Activated CD4-positive, alpha-beta T cell treated with anti-CD3 and anti-CD28 coated beads, Interleukin-2, amount 10 ng/mL, durations not matched to agents 24 days and 14 days (primary cell): ENCODE measurements around the gene MAGI1. TPM values are rescaled to one million over a fixed set of nuclear protein-coding genes. Genes with fewer than 3 reads are reported as not detected.
"Not testable (repeated sequence)": the region's sequence is repeated elsewhere in the genome, so short reads cannot be mapped to it uniquely, and the experiment has no call there.

Experiments used
- DNase-seq: peaks from one replicate; pipeline ENCODE4 v3.0.0; 2022
- H3K27ac Mint-ChIP-seq: one replicate; pipeline ENCODE4 v1.8.0; 2022; ENCODE audit warnings: mild to moderate bottlenecking, mixed read lengths
- H3K27me3 Mint-ChIP-seq: one replicate; pipeline ENCODE4 v1.8.0; 2022; ENCODE audit warnings: mixed read lengths
- H3K36me3 Mint-ChIP-seq: one replicate; pipeline ENCODE4 v1.8.0; 2022; ENCODE audit warnings: low read depth, mild to moderate bottlenecking, mixed read lengths
- H3K4me1 Mint-ChIP-seq: one replicate; pipeline ENCODE4 v1.8.0; 2021; ENCODE audit warnings: mixed read lengths
- H3K4me3 Mint-ChIP-seq: one replicate; pipeline ENCODE4 v1.8.0; 2022; ENCODE audit warnings: mild to moderate bottlenecking, moderate library complexity, mixed read lengths
- H3K9me3 Mint-ChIP-seq: one replicate; pipeline ENCODE4 v1.8.0; 2021; ENCODE audit warnings: mixed read lengths
- intact Hi-C: fragments of 100-400 bp; cut with micrococcal nuclease; formaldehyde crosslinking; loops from one replicate; pipeline ENCODE4 v1.15.1; 2023
- total RNA-seq: library from RNA; stranded (reverse); gene quantifications from 2 replicates; pipeline ENCODE4 v1.2.3, GENCODE V29; 2022

Gene MAGI1
- total RNA-seq, 1 donor from 2014 or later = 2.0 TPM

DNA sequence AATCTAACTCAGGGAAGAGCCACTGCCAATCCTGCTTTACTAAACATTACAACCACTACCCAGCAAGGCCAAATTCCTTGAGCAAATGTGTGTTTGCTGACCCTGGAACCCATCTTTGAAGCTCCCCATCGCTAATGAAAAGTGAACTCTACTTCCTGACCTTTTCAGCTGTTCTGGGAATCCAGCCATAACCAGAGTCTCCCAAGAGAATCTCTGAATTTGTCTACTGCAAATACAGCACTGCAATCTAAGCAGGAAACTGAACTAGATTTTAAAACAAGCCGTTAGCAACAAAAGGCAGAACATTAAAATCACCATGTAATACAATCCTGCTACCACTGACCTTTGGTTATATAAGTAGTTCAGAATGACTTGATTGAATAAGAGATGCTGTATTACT is 309.2 kb downstream of the MAGI1 start:
- Mint-ChIP-seq H3K27ac (no peak overlapping the region), H3K9me3 (no peaks in the 10 kb centered on the region), H3K36me3 (no peaks in the 10 kb centered on the region), H3K27me3 (no peaks in the 10 kb centered on the region), H3K4me1 (no peaks in the 10 kb centered on the region), H3K4me3 (no peak overlapping the region)
- no peak for DNase-seq
- intact Hi-C loops = no loop called here

DNA sequence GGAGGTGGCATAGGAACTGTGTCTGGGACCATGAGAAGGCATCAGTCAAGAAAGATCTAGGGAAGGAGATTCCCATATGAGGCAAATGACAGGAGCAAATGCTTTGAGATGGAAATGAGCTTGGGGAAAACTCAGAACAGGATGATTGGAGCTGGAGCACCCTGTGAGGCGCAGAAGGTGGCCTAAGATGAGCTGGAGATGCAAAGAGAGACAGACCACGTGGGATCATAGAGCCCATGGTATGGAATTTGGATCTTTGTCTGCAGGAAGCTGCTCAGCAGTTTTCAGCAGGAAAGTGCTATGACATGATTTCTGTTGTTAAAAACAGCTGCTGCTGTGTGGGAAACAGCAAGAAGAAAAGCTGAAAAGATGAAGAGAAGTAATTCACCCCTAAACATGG is 310.6 kb downstream of the MAGI1 start:
- Mint-ChIP-seq H3K27me3 (no peaks in the 10 kb centered on the region), H3K4me1 (no peaks in the 10 kb centered on the region), H3K36me3 (no peaks in the 10 kb centered on the region), H3K9me3 (no peaks in the 10 kb centered on the region), H3K27ac (no peak overlapping the region), H3K4me3 (no peak overlapping the region)
- no peak for DNase-seq
- intact Hi-C loops = no loop called here

DNA sequence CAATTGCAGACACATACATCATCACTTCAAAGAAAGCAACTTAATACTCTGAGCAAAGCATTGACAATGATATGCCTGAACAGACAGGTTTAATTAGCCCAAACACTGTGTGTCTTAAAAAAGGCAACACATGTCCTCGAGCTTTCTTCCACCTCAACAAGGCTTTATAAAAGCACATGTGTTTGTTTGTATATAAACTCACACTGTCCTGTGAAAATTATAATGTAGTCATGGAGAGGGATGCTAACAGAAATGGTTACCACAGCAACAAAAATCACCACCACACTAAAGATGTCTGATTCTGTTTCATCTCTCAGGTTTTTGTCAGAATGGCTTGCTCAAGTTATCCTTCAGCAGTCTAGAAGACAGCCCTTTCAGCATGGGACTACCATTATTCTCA is 314.7 kb downstream of the MAGI1 start:
- Mint-ChIP-seq H3K27ac (no peak overlapping the region), H3K4me3 (no peak overlapping the region), H3K36me3 (no peaks in the 10 kb centered on the region), H3K4me1 (no peaks in the 10 kb centered on the region), H3K27me3 (no peaks in the 10 kb centered on the region), H3K9me3 (no peaks in the 10 kb centered on the region)
- no peak for DNase-seq
- intact Hi-C loops = no loop called here

DNA sequence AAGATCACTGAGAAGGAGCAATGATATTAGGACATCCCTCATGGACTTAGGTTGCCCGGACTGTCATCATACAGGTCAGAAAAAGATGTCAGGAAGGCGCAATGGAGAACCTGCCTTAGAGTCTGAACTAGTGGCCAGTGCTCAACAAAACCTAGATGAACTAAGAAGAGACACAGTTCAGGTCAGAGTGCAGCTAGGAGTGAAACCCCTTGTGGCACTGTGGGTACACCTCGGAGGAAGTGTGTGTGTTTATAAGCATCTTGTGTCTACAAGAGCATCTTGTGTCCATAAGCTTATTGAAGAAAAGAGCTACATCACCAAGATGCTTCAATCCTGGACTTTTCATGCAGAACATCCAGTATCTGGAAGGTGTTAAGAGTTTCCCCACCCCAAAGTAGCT is 315.7 kb downstream of the MAGI1 start:
- Mint-ChIP-seq H3K27me3 (no peaks in the 10 kb centered on the region), H3K36me3 (no peaks in the 10 kb centered on the region), H3K4me3 (no peak overlapping the region), H3K9me3 (no peaks in the 10 kb centered on the region), H3K27ac (no peak overlapping the region), H3K4me1 (no peaks in the 10 kb centered on the region)
- intact Hi-C loops = no loop called here
- no peak for DNase-seq

DNA sequence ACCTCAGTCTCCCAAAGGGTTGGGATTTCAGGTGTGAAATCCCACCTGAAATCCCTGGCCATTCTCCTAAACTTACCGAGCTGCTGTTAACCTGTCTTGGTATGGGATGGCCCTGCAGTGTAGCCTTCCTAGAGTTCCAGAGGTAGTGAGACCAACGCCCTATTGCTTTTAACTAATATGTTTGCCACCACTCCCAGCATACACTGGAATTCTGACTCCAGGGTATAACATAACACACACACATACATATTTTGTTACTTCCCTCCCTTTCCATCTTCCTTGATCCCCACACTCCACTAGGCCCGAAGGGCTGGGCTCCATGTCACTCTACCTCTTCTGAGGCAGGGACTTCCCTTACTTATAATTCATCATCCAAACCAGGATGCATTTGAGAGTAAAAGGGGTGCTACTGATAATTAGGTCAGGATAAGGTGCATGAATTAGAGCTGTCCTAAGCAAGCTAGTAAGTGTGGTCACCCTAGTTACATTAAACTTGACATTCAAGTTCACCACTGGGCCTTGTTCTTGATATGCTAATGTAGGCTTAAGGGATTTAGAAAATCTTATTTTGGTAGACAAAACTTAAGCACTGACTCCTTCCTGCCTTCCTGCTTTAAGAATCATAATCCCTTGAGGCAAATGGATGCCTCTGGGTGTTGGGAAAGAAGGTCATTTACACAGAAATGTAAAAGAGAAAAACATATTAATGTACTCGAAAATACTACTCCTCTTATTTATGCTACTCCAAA is 317.6 kb downstream of the MAGI1 start:
- DNase-seq = no peak
- Mint-ChIP-seq H3K9me3 (no peaks in the 10 kb centered on the region), H3K27me3 (no peaks in the 10 kb centered on the region), H3K27ac (no peak overlapping the region), H3K36me3 (no peaks in the 10 kb centered on the region), H3K4me1 (no peaks in the 10 kb centered on the region), H3K4me3 (no peak overlapping the region)
- intact Hi-C loops = no loop called here

DNA sequence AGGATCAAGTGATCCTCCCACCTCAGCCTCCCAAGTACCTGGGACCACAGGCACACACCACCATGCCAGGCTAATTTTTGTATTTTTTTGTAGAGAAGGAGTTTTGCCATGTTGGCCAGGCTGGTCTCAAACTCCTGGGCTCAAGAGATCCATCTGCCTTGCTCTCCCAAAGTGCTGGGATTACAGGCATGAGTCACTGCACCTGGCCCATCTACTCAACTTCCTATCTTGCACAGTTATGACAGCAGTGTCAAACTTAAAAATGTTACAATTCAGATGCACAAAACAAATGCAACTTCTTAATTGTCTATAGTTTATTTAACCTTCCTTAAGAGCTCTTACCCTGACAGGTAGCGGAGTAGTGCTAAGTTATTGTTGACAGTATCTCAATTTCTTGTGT is 319.1 kb downstream of the MAGI1 start:
- not testable (repeated sequence) for H3K4me3 Mint-ChIP-seq, H3K4me1 Mint-ChIP-seq

DNA sequence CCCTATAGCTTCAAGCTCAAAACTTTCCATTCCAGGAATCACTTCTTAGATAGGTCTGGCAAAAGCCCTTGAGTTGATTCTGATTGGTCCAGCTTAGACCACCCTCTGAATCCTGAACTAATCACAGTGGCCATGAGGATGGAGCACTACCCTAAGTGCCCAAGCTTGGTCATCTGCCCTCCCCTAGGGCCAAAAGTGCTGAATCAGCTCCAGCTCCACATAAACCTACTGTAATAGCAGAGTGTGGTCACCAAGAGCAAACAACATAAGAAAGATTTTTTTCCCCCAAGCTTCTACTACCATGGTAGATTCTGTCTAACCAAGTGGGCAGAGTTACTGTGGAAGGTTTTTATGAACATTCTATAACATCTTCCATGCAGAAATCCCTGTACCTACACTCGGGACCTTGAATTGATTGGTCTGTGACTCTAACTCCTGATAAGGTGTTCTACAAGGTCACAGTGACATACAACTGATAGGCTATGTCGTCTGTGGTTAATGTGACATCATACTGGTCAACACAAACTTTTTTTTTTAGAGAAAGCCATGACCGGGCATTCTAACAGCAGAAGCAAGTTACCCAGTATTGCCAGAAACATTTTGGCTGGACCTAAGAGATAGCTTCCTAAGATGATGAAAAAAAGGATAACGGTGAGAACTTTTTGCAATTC is 320.9 kb downstream of the MAGI1 start:
- Mint-ChIP-seq H3K36me3 (no peaks in the 10 kb centered on the region), H3K27ac (no peak overlapping the region), H3K4me1 (no peaks in the 10 kb centered on the region), H3K27me3 (no peaks in the 10 kb centered on the region), H3K4me3 (no peak overlapping the region), H3K9me3 (no peaks in the 10 kb centered on the region)
- no peak for DNase-seq
- intact Hi-C loops = no loop called here

More for the DNA sequence above, 319.1 kb downstream of the MAGI1 start:
- H3K27me3 Mint-ChIP-seq, H3K27ac Mint-ChIP-seq, H3K9me3 Mint-ChIP-seq, H3K36me3 Mint-ChIP-seq, DNase-seq, intact Hi-C loops: not testable (repeated sequence)

DNA sequence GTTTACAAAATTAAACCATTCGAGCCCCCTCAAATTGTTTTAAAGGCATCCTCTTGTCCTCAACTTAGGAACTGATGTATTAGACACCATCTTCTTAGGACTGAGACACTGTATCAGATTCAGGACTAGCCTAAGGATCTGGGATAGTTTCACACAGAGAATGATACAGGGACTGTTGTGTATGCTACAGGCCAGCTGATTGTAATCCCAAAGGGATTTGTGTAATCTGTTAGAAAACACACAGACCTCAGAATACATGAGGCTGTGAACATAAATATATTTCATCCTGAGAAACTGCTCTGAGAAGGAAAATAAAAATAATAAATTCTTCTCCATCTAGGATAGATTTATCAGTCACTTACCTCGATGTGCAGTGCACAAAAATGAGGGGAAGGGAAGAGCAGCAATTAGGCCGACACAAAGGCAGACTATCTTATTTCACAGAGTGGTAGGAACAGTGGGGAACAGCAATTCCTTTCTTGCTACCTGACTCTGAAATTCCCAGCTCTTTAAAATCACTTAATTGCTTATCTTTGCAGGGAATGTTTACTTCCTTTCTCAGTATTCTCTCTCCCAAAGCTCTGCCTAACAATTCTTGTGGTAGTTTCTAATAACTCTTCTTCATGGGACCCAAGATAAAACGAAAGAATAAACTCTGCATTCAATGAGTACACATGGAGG is 322.5 kb downstream of the MAGI1 start:
- intact Hi-C loops = no loop called here

DNA sequence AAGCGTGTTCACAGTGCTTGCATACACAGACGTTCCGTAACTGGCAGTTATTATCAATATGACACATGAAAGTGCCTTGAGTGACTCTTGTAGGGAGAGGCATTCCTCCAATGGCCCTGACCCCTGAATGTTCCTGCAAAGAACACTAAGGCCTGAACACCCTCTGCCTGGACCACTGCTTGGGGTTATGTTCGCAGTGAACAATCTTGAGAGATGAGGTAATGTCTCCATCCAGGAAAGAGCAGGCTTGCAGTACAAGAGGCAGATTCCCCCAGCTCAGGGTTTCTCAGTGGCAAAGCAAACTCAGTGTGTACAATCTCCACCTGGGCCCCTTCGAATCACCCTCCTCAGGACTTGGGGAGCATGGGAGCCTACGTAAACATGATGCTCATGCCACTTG is 324.6 kb downstream of the MAGI1 start:
- intact Hi-C loops = no loop called here
- H3K4me3 Mint-ChIP-seq = no peak overlapping the region
- no peak overlapping the region for H3K27ac Mint-ChIP-seq

More for the DNA sequence above, 322.5 kb downstream of the MAGI1 start:
- H3K9me3 Mint-ChIP-seq = no peaks in the 10 kb centered on the region
- H3K4me1 Mint-ChIP-seq = no peaks in the 10 kb centered on the region
- H3K27ac Mint-ChIP-seq = no peak overlapping the region
- no peak for DNase-seq
- no peak overlapping the region for H3K4me3 Mint-ChIP-seq
- no peaks in the 10 kb centered on the region for H3K27me3 Mint-ChIP-seq
- H3K36me3 Mint-ChIP-seq = no peaks in the 10 kb centered on the region

DNA sequence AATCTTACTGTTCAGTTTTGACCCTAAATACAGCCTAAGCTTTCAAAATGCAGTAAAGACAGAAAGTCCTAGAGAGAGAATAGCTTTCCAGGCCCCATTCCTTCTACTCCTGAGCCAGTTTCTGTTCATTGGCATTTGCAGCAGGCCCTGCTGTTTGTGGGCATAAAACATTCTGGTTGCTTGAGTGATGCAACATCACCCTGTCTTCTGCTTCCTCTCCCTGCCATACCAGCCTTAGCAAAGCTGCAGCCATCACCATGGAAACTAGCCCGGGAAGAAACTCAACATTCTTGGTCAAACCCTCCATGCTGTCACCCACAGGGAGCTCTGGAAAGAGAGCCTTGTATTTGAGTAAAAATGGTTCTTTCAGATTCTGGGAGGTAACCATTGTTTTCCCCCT is 325.7 kb downstream of the MAGI1 start:
- Mint-ChIP-seq H3K27ac (no peak overlapping the region), H3K9me3 (no peaks in the 10 kb centered on the region), H3K27me3 (no peaks in the 10 kb centered on the region), H3K4me3 (no peak overlapping the region), H3K36me3 (no peaks in the 10 kb centered on the region), H3K4me1 (no peaks in the 10 kb centered on the region)
- intact Hi-C loops = no loop called here
- DNase-seq = no peak

More for the DNA sequence above, 324.6 kb downstream of the MAGI1 start:
- H3K9me3 Mint-ChIP-seq = no peaks in the 10 kb centered on the region
- no peaks in the 10 kb centered on the region for H3K36me3 Mint-ChIP-seq
- H3K27me3 Mint-ChIP-seq = no peaks in the 10 kb centered on the region
- H3K4me1 Mint-ChIP-seq = no peaks in the 10 kb centered on the region
- no peak for DNase-seq

DNA sequence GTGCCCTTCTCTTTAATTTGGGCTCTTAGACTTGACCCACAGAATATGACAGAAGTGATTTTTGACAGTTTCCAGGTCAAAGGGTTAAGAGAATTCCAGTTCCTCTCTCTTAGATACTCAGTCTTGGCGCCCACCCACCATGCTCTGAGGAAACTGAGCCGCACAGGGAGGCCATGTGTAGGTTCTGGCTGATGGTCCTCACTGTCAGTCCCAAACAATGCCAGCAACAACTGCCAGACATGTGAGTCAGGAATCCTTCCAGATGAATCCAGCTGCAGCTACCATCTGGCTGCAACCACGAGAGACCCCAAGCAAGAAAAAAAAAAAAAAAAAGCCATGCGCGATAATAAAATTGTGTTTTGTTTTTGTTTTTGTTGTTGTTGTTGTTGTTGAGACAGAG is 326.6 kb downstream of the MAGI1 start:
- no peak for DNase-seq
- H3K4me1 Mint-ChIP-seq = no peaks in the 10 kb centered on the region
- H3K27ac Mint-ChIP-seq = no peak overlapping the region
- no peaks in the 10 kb centered on the region for H3K9me3 Mint-ChIP-seq
- H3K27me3 Mint-ChIP-seq = no peaks in the 10 kb centered on the region
- intact Hi-C loops = no loop called here
- H3K4me3 Mint-ChIP-seq = no peak overlapping the region
- no peaks in the 10 kb centered on the region for H3K36me3 Mint-ChIP-seq

DNA sequence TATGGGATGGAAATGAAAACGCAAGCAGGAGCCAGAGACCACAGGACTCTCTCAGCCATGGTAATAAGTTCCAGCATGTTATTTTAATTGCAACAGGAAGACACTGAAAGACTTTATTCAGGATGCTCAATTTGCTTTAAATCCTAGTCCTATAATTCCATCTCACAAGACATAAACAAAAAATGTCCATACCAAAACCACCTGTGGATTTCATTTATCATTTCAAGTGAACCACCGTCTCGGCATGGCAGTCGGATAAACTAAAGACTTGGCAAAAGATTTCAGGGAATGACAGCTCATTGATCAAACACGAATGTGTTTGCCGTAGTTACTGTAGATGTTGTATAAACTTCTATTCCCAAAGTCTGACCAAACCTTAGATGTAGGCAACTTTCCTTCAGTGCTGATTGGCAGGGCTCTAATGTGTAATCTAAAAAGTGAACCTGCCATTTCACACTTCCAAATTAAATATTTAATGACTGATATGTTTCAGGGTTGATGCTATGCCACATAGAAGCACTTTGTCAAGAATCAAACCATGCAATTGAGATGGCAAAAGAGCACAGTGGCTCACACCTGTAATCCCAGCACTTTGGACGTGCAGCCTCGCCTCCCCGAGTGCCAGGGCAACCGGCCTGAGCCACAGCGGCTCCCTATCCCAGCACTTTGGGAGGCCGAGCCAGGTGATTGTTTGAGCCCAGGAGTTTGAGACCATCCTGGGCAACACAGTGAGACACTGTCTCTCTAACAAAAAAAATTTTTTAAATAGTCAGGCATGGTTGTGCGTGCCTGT is 331.7 kb downstream of the MAGI1 start:
- Mint-ChIP-seq H3K36me3 (no peaks in the 10 kb centered on the region), H3K4me1 (no peaks in the 10 kb centered on the region), H3K9me3 (no peaks in the 10 kb centered on the region), H3K27ac (no peak overlapping the region), H3K4me3 (no peak overlapping the region), H3K27me3 (no peaks in the 10 kb centered on the region)
- DNase-seq = no peak
- intact Hi-C loops = no loop called here

DNA sequence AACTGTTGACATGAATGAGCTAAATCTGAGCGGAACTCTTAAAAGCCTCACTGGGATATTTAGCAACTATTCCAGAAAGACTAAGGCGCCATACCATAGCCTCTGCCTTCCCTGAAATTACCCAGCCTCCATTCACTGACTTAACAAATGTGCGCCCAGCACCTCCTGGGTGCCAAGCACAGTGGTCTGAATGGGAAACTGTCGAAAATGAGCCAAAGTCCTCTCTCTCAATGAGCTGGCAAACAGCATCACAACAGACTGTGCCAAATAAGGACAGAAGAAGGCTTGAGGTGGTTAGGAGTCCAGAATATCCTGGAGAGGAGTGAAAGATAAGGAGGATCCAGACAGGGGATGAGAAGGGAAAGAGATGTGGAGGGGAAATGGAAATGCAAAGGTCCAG is 332.4 kb downstream of the MAGI1 start:
- Mint-ChIP-seq H3K36me3 (no peaks in the 10 kb centered on the region), H3K4me3 (no peak overlapping the region), H3K9me3 (no peaks in the 10 kb centered on the region), H3K27me3 (no peaks in the 10 kb centered on the region), H3K27ac (no peak overlapping the region), H3K4me1 (no peaks in the 10 kb centered on the region)
- intact Hi-C loops = no loop called here
- no peak for DNase-seq

DNA sequence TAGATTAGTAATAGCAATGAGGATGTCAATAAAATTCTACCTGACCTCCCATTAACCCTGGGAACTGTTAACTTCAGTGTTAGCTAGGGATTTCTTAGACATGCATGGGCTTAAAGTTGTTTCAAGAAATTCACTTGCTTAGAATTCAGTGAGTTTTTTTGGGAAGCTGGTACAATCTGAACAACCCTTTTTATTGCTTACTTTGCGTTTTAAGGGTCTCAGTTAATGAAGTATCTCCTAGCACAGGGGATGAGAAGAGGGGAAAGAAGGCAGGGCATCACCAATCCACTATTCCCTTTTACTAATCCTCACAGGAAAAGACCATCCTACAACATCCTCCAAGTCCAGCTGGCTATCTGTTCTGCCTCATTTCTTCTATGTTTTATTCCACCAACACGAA is 334.9 kb downstream of the MAGI1 start:
- intact Hi-C loops = no loop called here
- Mint-ChIP-seq H3K27me3 (no peaks in the 10 kb centered on the region), H3K4me1 (no peaks in the 10 kb centered on the region), H3K36me3 (no peaks in the 10 kb centered on the region), H3K4me3 (no peak overlapping the region), H3K27ac (no peak overlapping the region), H3K9me3 (no peaks in the 10 kb centered on the region)
- no peak for DNase-seq
